OCI-M2 (cell line): ENCODE data around the gene ROMO1.
"Not testable (repeated sequence)": the region's sequence is repeated elsewhere in the genome, so short reads cannot be mapped to it uniquely, and the experiment has no call there.

Experiments used
- DNase-seq: peaks from one replicate; lab custom pipeline; 2025; ENCODE audit not compliant: unreplicated experiment; lab: John Stamatoyannopoulos, UW

The ROMO1 gene

DNA sequence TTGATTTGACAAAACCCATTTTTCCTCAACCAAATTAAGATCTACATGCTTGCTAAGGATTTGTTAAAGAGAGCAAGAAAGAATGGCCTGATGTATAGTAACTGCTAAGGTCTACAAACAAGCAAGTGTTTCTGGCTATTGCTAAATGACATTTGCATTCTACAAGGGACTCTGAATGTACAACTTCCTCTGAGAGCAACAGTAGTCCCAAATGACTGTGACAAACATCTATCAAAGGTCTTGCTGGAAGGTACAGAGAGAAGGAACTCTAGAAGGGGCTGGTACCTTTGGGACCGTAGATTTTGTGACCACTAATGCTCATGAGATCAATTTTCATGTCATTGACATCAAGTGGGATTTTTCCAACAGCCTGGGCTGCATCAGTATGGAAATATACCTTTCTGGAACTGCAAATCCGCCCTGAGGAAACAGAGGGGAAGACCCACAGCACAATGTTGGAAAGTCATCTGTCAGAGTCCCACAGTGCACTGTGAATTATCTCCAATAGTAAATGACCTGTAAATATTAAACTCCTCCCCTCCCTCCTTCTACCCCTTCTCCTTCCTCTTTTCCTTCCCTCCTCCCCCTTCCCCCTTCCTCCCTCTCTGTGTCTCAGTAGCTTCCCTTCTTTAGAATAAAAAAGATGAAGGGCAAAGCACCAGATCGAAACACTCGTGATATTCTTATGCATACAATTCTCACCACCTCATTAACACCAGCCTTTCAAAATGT is 18.6 kb upstream of the ROMO1 start:
- DNase-seq: no peak

DNA sequence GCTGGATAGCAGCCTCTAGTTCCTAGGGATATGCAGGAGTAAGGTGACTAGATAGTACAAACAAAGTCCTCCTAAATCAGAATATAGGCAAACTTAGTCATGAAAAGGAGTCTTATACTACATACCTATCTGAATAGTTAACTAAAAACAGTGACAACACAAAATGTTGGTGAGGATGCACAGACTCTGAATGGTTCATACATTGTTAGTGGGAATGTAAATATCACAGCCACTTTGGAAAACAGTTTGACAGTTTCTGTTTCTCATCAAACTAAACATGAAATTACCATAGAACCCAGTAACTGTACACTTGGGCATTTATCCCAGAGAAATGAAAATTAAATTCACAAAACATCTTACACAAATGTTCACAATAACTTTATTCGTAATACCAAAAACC is 17.2 kb upstream of the ROMO1 start:
- no peak for DNase-seq

DNA sequence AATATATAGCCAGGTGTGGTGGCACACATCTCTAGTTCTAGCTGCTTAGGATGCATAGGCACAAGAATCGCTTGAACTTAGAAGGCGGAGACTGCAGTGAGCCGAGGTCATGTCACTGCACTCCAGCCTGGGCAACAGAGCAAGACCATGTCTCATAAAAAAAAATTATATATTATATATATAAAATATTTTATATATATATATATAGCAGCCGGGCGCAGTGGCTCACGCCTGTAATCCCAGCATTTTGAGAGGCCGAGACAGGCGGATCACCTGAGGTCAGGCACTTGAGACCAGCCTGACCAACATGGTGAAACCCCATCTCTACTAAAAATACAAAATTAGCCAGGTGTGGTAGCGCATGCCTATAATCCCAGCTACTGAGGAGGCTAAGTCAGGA is 13.8 kb upstream of the ROMO1 start:
- DNase-seq: not testable (repeated sequence)

- DNase-seq: not testable (repeated sequence)
These were observed 12.3 kb upstream of the ROMO1 start for GRCh38 chr20:35686872-35687271.

- no peak for DNase-seq
These were observed 8.9 kb upstream of the ROMO1 start for GRCh38 chr20:35690265-35690664.

- no peak for DNase-seq
These were observed 3.9 kb upstream of the ROMO1 start for GRCh38 chr20:35695245-35695749.

- no peak for DNase-seq
These were observed 3.2 kb upstream of the ROMO1 start for GRCh38 chr20:35695978-35696377.

- DNase-seq: no peak
These were observed 1.4 kb upstream of the ROMO1 start for GRCh38 chr20:35697696-35698297.

DNA sequence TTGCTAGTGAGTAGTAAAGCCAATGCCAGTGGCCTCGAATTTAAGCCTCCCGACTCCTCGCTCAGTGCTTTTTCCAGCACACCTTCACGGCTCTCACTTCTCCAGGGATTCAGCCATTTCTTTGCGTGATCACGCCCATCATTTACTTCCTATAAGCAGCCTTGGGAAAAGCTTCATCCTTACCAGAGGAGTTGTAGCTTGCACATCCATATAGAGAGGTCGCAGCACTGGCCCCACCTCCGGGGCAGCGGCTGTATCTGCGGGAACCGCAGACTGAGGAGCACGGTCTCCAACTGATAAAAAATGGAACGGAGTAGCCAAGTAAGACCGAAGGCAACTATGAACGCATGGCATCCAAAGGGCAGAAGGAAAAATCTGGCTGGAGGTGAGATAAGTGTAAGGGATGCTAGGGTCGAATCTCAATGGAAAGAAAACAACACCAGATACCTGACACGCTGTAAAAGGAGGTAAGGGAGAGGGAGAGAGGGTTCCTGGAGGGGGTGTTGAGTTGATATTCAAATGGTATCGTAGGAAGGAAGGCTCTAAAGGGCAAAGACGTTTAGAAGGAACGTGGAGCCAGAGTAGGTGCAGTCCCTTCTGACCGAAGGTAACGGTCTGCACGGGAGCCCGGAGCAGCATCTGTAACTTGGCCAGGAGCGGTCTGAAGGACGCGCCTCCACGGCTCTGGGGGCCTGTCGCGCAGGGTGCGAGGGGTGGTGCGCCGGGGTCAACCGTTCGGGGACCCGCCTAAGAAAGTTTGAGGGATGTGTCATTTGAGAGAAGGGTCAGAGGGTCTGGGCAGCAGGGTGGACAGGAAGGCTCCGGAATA is 693 bp upstream of the ROMO1 start:
- DNase-seq: no peak

DNA sequence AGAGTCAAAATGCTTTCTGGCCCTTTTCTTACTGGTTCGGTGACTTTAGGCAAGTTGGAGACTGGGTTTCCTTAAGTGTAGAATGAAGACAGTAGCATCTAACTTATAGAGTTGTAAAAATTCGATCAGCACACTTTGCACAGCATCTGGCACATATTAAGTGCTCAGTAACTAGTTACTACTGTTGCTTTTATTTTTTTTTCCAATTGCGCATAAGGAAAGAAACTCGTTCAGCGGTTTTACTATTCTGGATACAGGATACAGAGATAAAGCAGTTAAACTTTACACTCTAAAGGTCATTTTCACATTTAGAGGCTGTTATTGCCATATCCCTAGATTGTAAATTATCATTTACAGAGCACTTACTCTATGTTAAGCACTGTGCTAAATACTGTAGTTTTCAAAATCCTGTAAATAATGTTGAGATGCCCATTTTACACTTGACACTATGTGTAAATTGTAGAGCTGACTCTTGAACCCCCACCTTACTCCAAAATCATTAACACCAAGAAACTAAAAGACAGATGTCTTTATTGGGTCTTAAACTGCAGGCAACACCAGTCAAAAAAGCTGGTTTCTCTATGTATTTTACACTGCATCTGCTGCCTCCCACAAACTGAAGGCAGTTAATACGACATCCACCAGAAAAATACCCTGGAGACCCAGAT is 886 bp downstream of the ROMO1 start:
- no peak for DNase-seq

DNA sequence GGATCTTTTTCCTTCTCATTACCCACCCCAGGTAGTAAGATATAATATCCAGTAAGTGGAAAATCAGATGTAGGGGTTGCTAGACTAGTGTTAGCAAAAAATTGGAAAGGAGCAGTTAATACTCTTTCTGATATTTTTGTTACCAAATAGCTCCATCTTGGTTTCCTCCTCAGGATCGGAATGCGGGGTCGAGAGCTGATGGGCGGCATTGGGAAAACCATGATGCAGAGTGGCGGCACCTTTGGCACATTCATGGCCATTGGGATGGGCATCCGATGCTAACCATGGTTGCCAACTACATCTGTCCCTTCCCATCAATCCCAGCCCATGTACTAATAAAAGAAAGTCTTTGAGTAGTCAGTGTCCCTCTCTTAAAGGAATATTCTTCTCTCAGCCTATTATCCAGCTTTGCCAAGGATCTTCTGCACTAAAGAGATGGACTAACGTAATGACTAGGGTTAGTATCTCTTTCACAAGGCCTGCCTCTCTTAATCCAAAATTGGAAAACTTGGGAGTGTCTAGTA is 1.5 kb downstream of the ROMO1 start:
- no peak for DNase-seq

DNA sequence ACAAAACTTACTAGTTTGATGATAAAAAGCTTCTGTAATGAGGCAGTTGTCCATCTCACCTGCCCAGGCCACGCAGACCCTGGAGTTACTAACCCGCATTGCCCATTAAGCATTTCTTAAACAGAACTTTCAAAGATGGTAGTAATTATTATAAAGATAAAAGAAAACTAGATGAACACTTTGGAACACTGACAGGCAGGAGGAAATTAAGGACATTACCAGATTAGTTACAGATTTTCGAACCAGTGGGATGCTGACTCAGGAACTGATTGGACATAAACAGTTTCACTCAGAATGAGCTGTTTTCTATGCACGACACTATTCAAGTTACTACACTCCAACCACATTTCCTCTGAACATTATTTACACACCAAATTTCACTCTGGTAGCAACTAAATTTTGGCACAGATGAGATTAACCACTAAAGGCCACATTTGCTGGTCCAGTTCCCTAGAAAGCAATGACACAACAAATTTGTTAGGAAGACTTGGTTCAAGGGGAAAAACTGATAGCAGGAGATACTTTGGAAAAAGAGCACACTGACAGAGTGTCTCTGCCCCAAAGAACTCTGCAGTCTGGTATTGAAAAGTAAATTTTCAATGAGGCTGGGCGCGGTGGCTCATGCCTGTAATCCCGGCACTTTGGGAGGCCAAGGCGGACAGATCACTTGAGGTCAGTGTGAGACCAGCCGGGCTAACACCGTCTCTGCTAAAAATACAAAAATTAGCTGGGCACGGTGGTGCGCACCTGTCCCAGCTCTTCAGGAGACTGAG is 3.0 kb downstream of the ROMO1 start:
- no peak for DNase-seq

DNA sequence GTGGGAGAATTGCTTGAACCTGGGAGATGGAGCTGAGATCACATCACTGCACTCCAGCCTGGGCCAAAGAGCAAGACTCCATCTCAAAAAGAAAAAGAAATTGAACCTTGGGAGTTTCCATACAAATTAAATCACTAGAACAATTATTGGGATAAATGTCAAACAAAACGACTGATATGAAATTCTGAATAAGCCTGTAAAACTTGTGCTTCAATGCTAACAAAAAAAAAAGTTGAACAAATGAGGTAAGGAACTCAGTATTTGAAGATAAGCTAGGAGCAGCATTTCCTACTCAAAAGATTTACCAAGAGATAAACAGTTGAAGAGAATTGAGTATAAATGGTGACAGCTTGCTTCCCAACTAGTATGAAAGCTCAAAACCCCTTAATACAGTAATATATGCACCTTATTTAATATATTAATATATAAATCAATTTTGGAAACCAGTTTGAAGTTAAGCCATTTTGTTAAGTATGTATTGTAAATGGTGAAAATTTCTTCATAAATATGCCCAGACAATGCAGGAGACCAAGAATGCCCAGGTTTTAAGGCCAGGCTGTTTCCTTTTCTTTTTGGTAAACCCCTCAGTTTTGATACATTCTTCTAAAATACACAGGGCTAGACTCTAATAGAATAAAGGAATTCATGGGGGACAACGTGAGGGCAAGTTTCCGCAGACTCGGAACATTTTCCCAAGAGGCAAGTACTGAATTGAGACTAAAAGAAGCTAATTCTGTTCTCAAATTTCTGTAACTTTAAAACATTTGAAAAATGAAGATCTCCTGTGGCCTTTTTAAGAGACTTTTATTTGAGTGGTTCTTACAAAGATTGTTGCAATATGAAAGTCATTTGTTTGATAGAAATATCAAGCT is 3.9 kb downstream of the ROMO1 start:
- no peak for DNase-seq

GRCh38 chr20:35704514-35705261 is 5.5 kb downstream of the ROMO1 start:
- no peak for DNase-seq

- DNase-seq: not testable (repeated sequence)
These were observed 6.7 kb downstream of the ROMO1 start for GRCh38 chr20:35705894-35706293.

GRCh38 chr20:35706591-35707529 is 7.7 kb downstream of the ROMO1 start:
- not testable (repeated sequence) for DNase-seq

DNA sequence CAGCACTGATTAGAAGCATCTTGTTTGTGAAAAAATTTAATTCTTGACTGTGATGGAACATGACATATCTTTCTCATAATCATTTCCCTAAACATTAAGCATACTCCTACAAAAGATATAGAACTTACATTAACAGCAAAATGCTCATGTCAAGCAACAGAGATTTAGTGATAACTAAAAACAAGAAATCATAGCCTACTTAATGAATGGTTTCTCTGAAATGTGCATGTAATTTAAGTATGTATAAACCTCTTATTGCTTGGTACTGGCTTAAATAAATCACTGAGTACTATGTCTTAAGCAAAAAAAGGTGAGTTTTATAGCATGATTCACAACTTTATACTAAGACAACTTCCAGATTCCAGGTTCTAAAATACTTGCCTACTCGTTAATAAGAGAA is 9.3 kb downstream of the ROMO1 start:
- DNase-seq: no peak
